ENCODE data around the gene SNX32. TPM values are rescaled to one million over a fixed set of nuclear protein-coding genes. Genes with fewer than 3 reads are reported as not detected.

The SNX32 gene
- total RNA-seq, 1 experiment from 2014 or later = not detected

DNA sequence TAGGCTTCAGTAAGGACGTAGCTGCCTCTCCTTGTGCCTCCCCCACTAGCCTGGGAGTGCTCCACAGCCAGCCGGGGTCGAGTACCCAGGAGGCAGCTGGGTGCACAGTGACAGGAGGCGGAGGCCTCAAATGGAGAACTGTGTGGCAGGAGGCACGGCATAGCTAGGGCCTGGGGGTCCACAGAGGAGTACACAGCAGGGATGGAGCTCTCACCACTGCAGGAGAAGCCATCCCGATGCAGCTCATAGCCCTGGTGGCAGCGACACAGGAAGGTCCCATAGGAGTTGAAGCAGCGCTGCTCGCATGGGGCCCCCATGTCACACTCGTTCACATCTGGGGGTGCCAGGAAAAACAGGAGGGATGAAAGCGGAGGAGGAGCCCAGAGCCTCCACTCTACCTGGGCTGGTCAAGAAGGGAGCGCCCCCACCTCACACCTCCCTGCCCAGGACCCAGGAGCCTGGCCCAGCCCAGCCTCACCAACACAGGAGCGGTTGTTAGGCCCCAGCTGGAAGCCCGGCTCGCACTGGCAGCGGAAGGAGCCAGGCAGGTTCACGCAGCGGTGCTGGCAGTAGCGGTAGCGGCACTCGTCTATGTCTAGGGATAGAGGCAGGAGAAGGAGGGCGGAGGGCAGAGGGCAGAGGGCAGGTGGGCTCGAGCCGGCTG lies 36.0 kb downstream of the SNX32 start:
- ChIA-PET POLR2A (interaction anchor here (1.5 to 4.8 kb wide), 3 partner anchors 10 to 20 kb away, joined by 4 to 36 read pairs (median 5); partner anchors contain the start of genes CCDC85B, CFL1 and MUS81), CTCF (interaction anchor here (2.1 kb wide), 1 partner anchor 10 kb away, joined by 12 read pairs; the partner anchor contains the start of gene MUS81), RAD21 (ENCODE audit: low non-redundant PET in 1 of 2, low total read pairs in 2 of 2, uncharacterized antibody in 2 of 2, unreplicated experiment in 2 of 2) (no interaction called here)
- Histone ChIP-seq H3K9me3 (ENCODE audit: control insufficient read depth in 1 of 2, insufficient read depth in 1 of 2, low read depth in 1 of 2, low read length in 2 of 2) (no peaks in the 10 kb centered on the region), H3K36me3 (ENCODE audit: control insufficient read depth in 1 of 2, insufficient read depth in 2 of 2, low read length in 2 of 2) (peaks cover 2 to 3% of the 10 kb centered on the region in 2 experiments; a peak in 3 of 4 replicates), H3K9me2 (ENCODE audit: insufficient read depth) (no peaks in the 10 kb centered on the region), H2AFZ (ENCODE audit: low read depth, low read length, poor library complexity, severe bottlenecking) (no peak overlapping the region), H3K9ac (ENCODE audit: low read length) (no peak overlapping the region), H3K27ac (ENCODE audit: low read depth, low read length) (no peak overlapping the region), H3K4me2 (ENCODE audit: low read length) (no peak overlapping the region), H3K4me3 (replicated peaks in 1 of 2; ENCODE audit: low read depth in 1 of 2, low read length in 2 of 2) (no peak overlapping the region), H3K79me2 (ENCODE audit: insufficient read depth, low read length) (no peaks in the 10 kb centered on the region), H4K20me1 (ENCODE audit: insufficient read depth) (no peaks in the 10 kb centered on the region), H3K4me1 (ENCODE audit: control insufficient read depth in 1 of 2, insufficient read depth in 2 of 2, low read length in 2 of 2) (peaks cover 10 to 13% of the 10 kb centered on the region in 2 experiments; a peak in 3 of 4 replicates), H3K27me3 (ENCODE audit: insufficient read depth, low read length) (no peaks in the 10 kb centered on the region)
- TF ChIP-seq SIN3A (IDR thresholded peaks at IDR 0.05; ENCODE audit: low read depth) (no peak), CBX3 (IDR thresholded peaks at IDR 0.05; ENCODE audit: low read depth) (no peak), ZFX (IDR thresholded peaks at IDR 0.05) (no peak), SRF (IDR thresholded peaks at IDR 0.05; ENCODE audit: low read depth) (no peak), CEBPB (IDR thresholded peaks at IDR 0.05; ENCODE audit: low read depth) (no peak), EGR1 (IDR thresholded peaks at IDR 0.05; ENCODE audit: low read depth) (no peak)
- TF ChIP-seq, protein P1, sequence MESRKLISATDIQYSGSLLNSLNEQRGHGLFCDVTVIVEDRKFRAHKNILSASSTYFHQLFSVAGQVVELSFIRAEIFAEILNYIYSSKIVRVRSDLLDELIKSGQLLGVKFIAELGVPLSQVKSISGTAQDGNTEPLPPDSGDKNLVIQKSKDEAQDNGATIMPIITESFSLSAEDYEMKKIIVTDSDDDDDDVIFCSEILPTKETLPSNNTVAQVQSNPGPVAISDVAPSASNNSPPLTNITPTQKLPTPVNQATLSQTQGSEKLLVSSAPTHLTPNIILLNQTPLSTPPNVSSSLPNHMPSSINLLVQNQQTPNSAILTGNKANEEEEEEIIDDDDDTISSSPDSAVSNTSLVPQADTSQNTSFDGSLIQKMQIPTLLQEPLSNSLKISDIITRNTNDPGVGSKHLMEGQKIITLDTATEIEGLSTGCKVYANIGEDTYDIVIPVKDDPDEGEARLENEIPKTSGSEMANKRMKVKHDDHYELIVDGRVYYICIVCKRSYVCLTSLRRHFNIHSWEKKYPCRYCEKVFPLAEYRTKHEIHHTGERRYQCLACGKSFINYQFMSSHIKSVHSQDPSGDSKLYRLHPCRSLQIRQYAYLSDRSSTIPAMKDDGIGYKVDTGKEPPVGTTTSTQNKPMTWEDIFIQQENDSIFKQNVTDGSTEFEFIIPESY (IDR thresholded peaks at IDR 0.05; ENCODE audit: extremely low read depth, insufficient replicate concordance, low read length) = no peak
- no TSS peak for BruUV-seq (replicated peaks)
- ATAC-seq (no peak), DNase-seq (ENCODE audit: low read depth, low spot score) (no peak)
- intact Hi-C loops (cut with micrococcal nuclease) = loop anchor here (5.0 kb wide), 1 partner anchor 157 kb away; the partner anchor contains the start of gene KAT5

Data from HCT116 (cell line).